Measurements from ENCODE around the gene TMEM63B.

The TMEM63B gene

DNA sequence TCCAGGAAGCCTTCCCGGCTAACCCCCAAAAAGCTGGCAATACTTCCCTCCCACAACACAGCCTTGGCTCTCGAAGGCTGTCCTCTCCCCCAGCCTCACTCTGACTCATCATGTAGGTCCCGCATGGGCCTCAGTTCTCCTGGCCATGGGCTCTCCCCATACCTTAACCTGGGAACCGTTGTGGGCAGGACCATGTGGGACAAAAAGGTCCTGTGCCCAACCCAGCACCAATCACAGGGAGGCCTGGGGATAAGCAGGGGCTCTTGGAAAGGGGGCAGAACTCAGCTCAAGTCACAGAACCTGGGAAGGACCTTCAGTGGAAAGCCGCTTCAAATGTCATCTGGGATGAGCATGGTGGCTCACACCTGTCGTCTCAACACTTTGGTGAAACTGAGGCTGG, 45.6 kb upstream of the TMEM63B start:
- no peak for TF ChIP-seq CTCF (conservative IDR thresholded peaks at IDR 0.05; ENCODE audit: control insufficient read depth, insufficient read depth, low read depth, low read length)
- no peak for DNase-seq (ENCODE audit: low read depth)
- no peak overlapping the region for H3K4me3 ChIP-seq (ENCODE audit: control insufficient read depth, low read depth, low read length)

- no peak overlapping the region for H3K4me3 ChIP-seq (ENCODE audit: control insufficient read depth, low read depth, low read length)
- no peak for TF ChIP-seq CTCF (conservative IDR thresholded peaks at IDR 0.05; ENCODE audit: control insufficient read depth, insufficient read depth, low read depth, low read length)
- DNase-seq (ENCODE audit: low read depth): no peak
Observed at GRCh38 chr6:44082872-44083321, 44.5 kb upstream of the TMEM63B start.

DNA sequence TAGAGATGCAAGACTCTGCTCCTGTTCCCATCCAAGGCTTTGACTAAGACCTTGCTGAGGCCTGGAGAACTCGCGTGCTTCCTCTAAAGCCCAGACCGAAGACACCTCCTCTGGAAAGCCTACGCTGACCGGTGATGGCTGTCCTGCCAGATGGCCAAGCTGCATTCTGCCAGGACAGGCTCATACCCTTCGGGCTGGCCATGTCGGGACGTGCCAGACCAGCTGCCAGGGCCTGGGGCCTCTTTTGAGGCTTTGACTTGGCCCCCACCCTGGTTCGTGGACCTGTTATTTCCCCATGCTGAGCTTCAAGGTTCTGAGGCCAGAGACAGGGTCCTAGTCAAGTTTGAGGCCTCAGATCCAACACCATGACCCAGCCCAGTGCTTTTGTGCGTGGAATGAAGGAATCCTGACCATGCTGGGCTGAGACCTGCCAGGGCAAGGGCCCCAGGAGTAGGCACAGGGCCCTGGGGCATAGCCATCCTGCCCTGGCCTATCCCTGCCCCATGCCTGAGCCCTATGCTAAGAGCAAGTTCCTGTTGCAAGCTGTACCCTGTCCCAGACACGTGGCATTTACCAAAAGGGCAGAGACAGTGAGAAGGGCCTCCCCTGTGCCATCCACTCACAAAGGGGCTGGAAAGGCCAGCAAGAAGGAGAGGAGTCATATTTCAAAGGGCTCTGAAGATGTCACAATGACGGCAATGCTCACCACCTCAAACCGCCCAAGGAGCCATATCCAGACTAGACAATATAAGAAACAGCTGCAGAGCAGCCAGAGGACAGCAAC, 42.9 kb upstream of the TMEM63B start:
- peak; percentile 41 for DNase-seq (ENCODE audit: low read depth)
- no peak for TF ChIP-seq CTCF (conservative IDR thresholded peaks at IDR 0.05; ENCODE audit: control insufficient read depth, insufficient read depth, low read depth, low read length)
- no peak overlapping the region for H3K4me3 ChIP-seq (ENCODE audit: control insufficient read depth, low read depth, low read length)

- DNase-seq (ENCODE audit: low read depth): no peak
- H3K4me3 ChIP-seq (ENCODE audit: control insufficient read depth, low read depth, low read length): no peak overlapping the region
- no peak for TF ChIP-seq CTCF (conservative IDR thresholded peaks at IDR 0.05; ENCODE audit: control insufficient read depth, insufficient read depth, low read depth, low read length)
Observed at GRCh38 chr6:44085219-44085618, 42.1 kb upstream of the TMEM63B start.

DNA sequence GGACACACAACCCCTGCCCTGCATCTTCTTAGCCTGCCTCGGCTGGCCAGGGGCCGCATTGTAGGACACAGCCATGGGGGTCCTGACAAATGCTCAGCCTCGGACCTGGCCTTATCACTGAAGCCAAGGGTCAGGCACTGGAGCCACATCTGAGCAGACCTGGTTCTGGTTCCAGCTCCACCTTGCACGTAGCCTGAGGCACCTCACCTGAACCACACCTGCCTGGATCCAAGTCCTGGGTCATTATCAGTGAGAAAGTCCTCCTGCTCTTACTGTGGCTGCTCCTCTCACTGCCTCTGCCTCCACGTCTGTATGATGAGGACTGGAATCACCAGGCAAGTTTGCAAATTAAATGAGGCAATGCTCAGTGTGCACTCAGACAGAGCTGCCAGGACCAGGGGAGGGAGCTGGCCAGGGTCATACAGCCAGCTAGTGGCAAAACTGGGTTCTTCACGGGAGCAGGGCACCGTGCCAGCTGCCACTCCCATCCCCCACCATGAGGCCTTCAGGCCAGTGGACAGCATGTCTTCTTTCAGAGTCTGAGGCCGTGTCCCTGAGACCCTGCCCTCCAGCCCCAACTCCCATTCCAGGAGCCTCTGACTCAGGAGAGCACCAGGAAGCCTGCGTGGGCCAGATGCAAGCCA, 40.3 kb upstream of the TMEM63B start:
- DNase-seq (ENCODE audit: low read depth): no peak
- TF ChIP-seq CTCF (conservative IDR thresholded peaks at IDR 0.05; ENCODE audit: control insufficient read depth, insufficient read depth, low read depth, low read length): no peak
- H3K4me3 ChIP-seq (ENCODE audit: control insufficient read depth, low read depth, low read length): no peak overlapping the region

GRCh38 chr6:44087623-44088022, 39.7 kb upstream of the TMEM63B start:
- no peak overlapping the region for H3K4me3 ChIP-seq (ENCODE audit: control insufficient read depth, low read depth, low read length)
- no peak for TF ChIP-seq CTCF (conservative IDR thresholded peaks at IDR 0.05; ENCODE audit: control insufficient read depth, insufficient read depth, low read depth, low read length)
- no peak for DNase-seq (ENCODE audit: low read depth)
